Kidney (tissue), 14 donors: ENCODE results near the gene CX3CR1. TPM values are rescaled to one million over a fixed set of nuclear protein-coding genes. Genes with fewer than 3 reads are reported as not detected.

Experiments used
- DNase-seq, 5 donors: peaks; one replicate each; pipeline ENCODE4 v3.0.0-alpha.2; 2013 to 2020
- FAIRE-seq: peaks from 2 replicates; lab custom pipeline; 2012; peaks lifted over from hg19 to GRCh38; lab: Jason Lieb, UNC
- H3K27ac ChIP-seq, 2 donors: one replicate each; pipeline ENCODE4 v1.7.0; 2013; ENCODE audit warnings: low read depth in 2 of 2, low read length in 2 of 2, inconsistent platforms in 1 of 2
- H3K27me3 ChIP-seq: one replicate; pipeline ENCODE4 v1.7.1; 2013; ENCODE audit warnings: low read length, inconsistent platforms; ENCODE audit not compliant: control insufficient read depth, insufficient read depth
- H3K36me3 ChIP-seq, 3 donors: one replicate each; pipeline versions ENCODE4 v1.7.0 to v1.7.1; 2013; ENCODE audit warnings: low read length in 3 of 3, control low read depth in 1 of 3, inconsistent platforms in 1 of 3; ENCODE audit not compliant: insufficient read depth in 3 of 3, control insufficient read depth in 2 of 3
- H3K4me1 ChIP-seq, 3 donors: one replicate each; pipeline versions ENCODE4 v1.7.0 to v1.7.1; 2013; ENCODE audit warnings: low read length in 3 of 3, inconsistent platforms in 1 of 3, low read depth in 1 of 3; ENCODE audit not compliant: control insufficient read depth in 2 of 3, insufficient read depth in 2 of 3
- H3K4me3 ChIP-seq, 3 donors: one replicate each; pipeline versions ENCODE4 v1.7.0 to v1.8.1; 2013; ENCODE audit warnings: low read length in 3 of 3, control low read depth in 1 of 3, inconsistent platforms in 1 of 3
- H3K9ac ChIP-seq, 3 donors: one replicate each; pipeline versions ENCODE4 v1.7.0 to v1.7.1; 2013; ENCODE audit warnings: low read length in 3 of 3, control low read depth in 1 of 3, inconsistent platforms in 1 of 3
- H3K9me3 ChIP-seq, 3 donors: one replicate each; pipeline versions ENCODE4 v1.7.0 to v1.7.1; 2013; ENCODE audit warnings: low read length in 3 of 3, control low read depth in 1 of 3, inconsistent platforms in 1 of 3; ENCODE audit not compliant: control insufficient read depth in 2 of 3, insufficient read depth in 1 of 3
- intact Hi-C: fragments of 100-400 bp; cut with DNase I; formaldehyde crosslinking; loops from one replicate; pipeline ENCODE4 v1.11.1; 2022
- polyA plus RNA-seq: library from polyadenylated mRNA; stranded (reverse); fragments of 350-450 nt; fragmentation: Illumina TruSeq; extraction: RNeasy Lipid Tissue Mini Kit (QIAGEN cat#74804); gene quantifications from one replicate; pipeline ENCODE4 v1.2.3, GENCODE V29; 2014; ENCODE audit warnings: low read depth, low replicate concordance; ENCODE audit not compliant: insufficient read depth
- total RNA-seq: library from RNA; stranded (reverse); fragmentation: NEBNext Ultra II Directional; extraction: Animal tissue kit (Norgen Biotek cat#: 25700); gene quantifications from one replicate; pipeline ENCODE4 v1.2.1, GENCODE V29; 2021
- TF ChIP-seq, protein P1 (sequence below): IDR thresholded peaks from 3 replicates; pipeline ENCODE4 v1.5.1; 2012; ENCODE audit warnings: mild to moderate bottlenecking, moderate library complexity, borderline replicate concordance; ENCODE audit not compliant: insufficient read depth; ENCODE audit errors: extremely low read depth
- donor health status: control.
- donor health status: control.
- donor health status: control.
- donor health status: control.
- donor health status: control.
- donor health status: DM: yes; HTN: yes; CAD: no.
- donor health status: Normal renal cell carcinoma (clear cell type).

CX3CR1 gene
- total and polyA plus RNA-seq, 2 donors from 2014 or later: 0.99 to 4.4 TPM

DNA sequence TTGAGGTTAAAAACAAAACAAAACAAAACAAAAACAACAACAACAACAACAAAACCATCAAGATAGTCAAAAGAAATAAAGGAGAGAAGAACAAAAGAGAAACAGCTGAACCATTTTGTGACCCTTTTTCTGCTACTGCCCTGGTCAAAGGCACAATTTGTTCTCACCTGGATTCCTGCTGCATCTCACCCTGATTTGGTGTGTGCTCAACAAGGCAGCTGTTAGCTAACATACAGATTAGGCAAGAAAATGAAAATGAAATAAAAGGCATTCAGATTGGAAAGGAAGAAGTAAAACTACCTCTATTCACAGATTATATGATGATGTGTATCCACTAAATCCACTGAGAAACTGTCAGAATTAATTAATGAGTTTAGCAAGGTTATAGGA lies 58.7 kb downstream of the CX3CR1 start:
- intact Hi-C loops: no loop called here
- Histone ChIP-seq H3K4me3 (no peak overlapping the region), H3K9me3 (no peaks in the 10 kb centered on the region), H3K4me1 (no peaks in the 10 kb centered on the region), H3K9ac (no peak overlapping the region), H3K36me3 (no peaks in the 10 kb centered on the region), H3K27me3 (no peaks in the 10 kb centered on the region), H3K27ac (no peak overlapping the region)
- TF ChIP-seq, protein P1, sequence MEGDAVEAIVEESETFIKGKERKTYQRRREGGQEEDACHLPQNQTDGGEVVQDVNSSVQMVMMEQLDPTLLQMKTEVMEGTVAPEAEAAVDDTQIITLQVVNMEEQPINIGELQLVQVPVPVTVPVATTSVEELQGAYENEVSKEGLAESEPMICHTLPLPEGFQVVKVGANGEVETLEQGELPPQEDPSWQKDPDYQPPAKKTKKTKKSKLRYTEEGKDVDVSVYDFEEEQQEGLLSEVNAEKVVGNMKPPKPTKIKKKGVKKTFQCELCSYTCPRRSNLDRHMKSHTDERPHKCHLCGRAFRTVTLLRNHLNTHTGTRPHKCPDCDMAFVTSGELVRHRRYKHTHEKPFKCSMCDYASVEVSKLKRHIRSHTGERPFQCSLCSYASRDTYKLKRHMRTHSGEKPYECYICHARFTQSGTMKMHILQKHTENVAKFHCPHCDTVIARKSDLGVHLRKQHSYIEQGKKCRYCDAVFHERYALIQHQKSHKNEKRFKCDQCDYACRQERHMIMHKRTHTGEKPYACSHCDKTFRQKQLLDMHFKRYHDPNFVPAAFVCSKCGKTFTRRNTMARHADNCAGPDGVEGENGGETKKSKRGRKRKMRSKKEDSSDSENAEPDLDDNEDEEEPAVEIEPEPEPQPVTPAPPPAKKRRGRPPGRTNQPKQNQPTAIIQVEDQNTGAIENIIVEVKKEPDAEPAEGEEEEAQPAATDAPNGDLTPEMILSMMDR: no peak
- FAIRE-seq: no peak
- no peak for DNase-seq

GRCh38 chr3:39220407-39221140 lies 59.3 kb downstream of the CX3CR1 start:
- FAIRE-seq: no peak

GRCh38 chr3:39219702-39220101 lies 60.1 kb downstream of the CX3CR1 start:
- no peak overlapping the region for H3K4me3 ChIP-seq
- TF ChIP-seq, protein P1: no peak
- H3K36me3 ChIP-seq: no peaks in the 10 kb centered on the region
- no peaks in the 10 kb centered on the region for H3K27me3 ChIP-seq
- no peak overlapping the region for H3K9ac ChIP-seq
- H3K27ac ChIP-seq: no peak overlapping the region
- H3K4me1 ChIP-seq: no peaks in the 10 kb centered on the region
- no peaks in the 10 kb centered on the region for H3K9me3 ChIP-seq
- no peak for DNase-seq
- intact Hi-C loops: no loop called here
- no peak for FAIRE-seq

More at GRCh38 chr3:39220407-39221140, 59.3 kb downstream of the CX3CR1 start:
- H3K27ac ChIP-seq: no peak overlapping the region
- TF ChIP-seq, protein P1: no peak
- no peaks in the 10 kb centered on the region for H3K4me1 ChIP-seq
- H3K9ac ChIP-seq: no peak overlapping the region
- H3K4me3 ChIP-seq: no peak overlapping the region
- no peaks in the 10 kb centered on the region for H3K27me3 ChIP-seq
- no peaks in the 10 kb centered on the region for H3K36me3 ChIP-seq
- intact Hi-C loops: no loop called here
- DNase-seq: no peak
- H3K9me3 ChIP-seq: no peaks in the 10 kb centered on the region
